Fibroblast of skin of right biceps (primary cell): ENCODE measurements around the gene PRLH.
A peak's percentile ranks its signal among the peaks of the same experiment; 100 is the strongest.

ENCODE experiments used
- DNase-seq: peaks from one replicate; pipeline ENCODE4 v3.0.0-alpha.2; 2013

The PRLH gene

GRCh38 chr2:237540223-237540775, 26.1 kb upstream of the PRLH start:
- no peak for DNase-seq

- DNase-seq = peak; percentile 55
These were observed 25.6 kb upstream of the PRLH start for GRCh38 chr2:237540823-237541222.

- DNase-seq = no peak
These were observed 25.1 kb upstream of the PRLH start for GRCh38 chr2:237541243-237541642.

- no peak for DNase-seq
These were observed 24.2 kb upstream of the PRLH start for GRCh38 chr2:237542001-237542704.

- DNase-seq = no peak
These were observed 20.1 kb upstream of the PRLH start for GRCh38 chr2:237546040-237546875.

- DNase-seq = no peak
These were observed 19.4 kb upstream of the PRLH start for GRCh38 chr2:237546876-237547395.

- no peak for DNase-seq
These were observed 18.4 kb upstream of the PRLH start for GRCh38 chr2:237547841-237548416.

GRCh38 chr2:237549216-237549615, 17.2 kb upstream of the PRLH start:
- DNase-seq = no peak

- no peak for DNase-seq
These were observed 16.5 kb upstream of the PRLH start for GRCh38 chr2:237549643-237550415.

GRCh38 chr2:237551071-237551574, 15.3 kb upstream of the PRLH start:
- DNase-seq = no peak

- DNase-seq = no peak
These were observed 13.5 kb upstream of the PRLH start for GRCh38 chr2:237552908-237553307.

GRCh38 chr2:237553948-237554347, 12.4 kb upstream of the PRLH start:
- DNase-seq = no peak

GRCh38 chr2:237555560-237555959, 10.8 kb upstream of the PRLH start:
- no peak for DNase-seq

GRCh38 chr2:237556773-237557632, 9.4 kb upstream of the PRLH start:
- DNase-seq = no peak

GRCh38 chr2:237557633-237558015, 8.8 kb upstream of the PRLH start:
- DNase-seq = no peak

GRCh38 chr2:237558961-237559641, 7.3 kb upstream of the PRLH start:
- peak; percentile 35 for DNase-seq

GRCh38 chr2:237561221-237561620, 5.2 kb upstream of the PRLH start:
- DNase-seq = no peak

GRCh38 chr2:237563816-237564215, 2.6 kb upstream of the PRLH start:
- DNase-seq = peak; percentile 35

GRCh38 chr2:237564526-237565131, 1.7 kb upstream of the PRLH start:
- DNase-seq = no peak

GRCh38 chr2:237565974-237566373, 400 bp upstream of the PRLH start:
- no peak for DNase-seq
